Measurements from ENCODE around the gene XRCC3.

Gene XRCC3

GRCh38 chr14:103688906-103689902, 26.0 kb downstream of the XRCC3 start:
- no peak overlapping the region for H3K4me3 ChIP-seq (ENCODE audit: low read depth, low read length)
- peaks cover 53 to 68% of the 10 kb centered on the region in 2 experiments for H3K36me3 ChIP-seq (ENCODE audit: control insufficient read depth in 1 of 2, insufficient read depth in 2 of 2, low read length in 2 of 2)
- H2AFZ ChIP-seq (ENCODE audit: insufficient read depth, low read length, poor library complexity) = no peak overlapping the region
- H2BK12ac ChIP-seq (ENCODE audit: low read length) = no peak overlapping the region
- H3K4me1 ChIP-seq (ENCODE audit: control insufficient read depth in 1 of 2, insufficient read depth in 2 of 2, low read length in 2 of 2) = peaks cover 4% of the 10 kb centered on the region in 2 experiments
- no peak overlapping the region for H2BK5ac ChIP-seq (ENCODE audit: low read depth, low read length, poor library complexity)
- no peaks in the 10 kb centered on the region for H3K79me2 ChIP-seq (ENCODE audit: control insufficient read depth, insufficient read depth, low read length, poor library complexity)
- H4K8ac ChIP-seq (ENCODE audit: low read depth, low read length) = no peak overlapping the region
- H3K9me3 ChIP-seq (ENCODE audit: insufficient read depth, low read depth, low read length) = no peaks in the 10 kb centered on the region
- no peak overlapping the region for H4K91ac ChIP-seq (ENCODE audit: low read depth, low read length)
- no peak overlapping the region for H3K14ac ChIP-seq (ENCODE audit: low read length)
- H3K4me2 ChIP-seq (ENCODE audit: low read length) = no peak overlapping the region
- H3K23ac ChIP-seq (ENCODE audit: low read length) = no peak overlapping the region
- no peaks in the 10 kb centered on the region for H3K79me1 ChIP-seq (ENCODE audit: low read length)
- H3K27ac ChIP-seq (ENCODE audit: low read depth, low read length) = no peak overlapping the region
- H3K9ac ChIP-seq (ENCODE audit: low read length) = no peak overlapping the region
- no peak overlapping the region for H4K12ac ChIP-seq (ENCODE audit: low read depth, low read length)
- 100% methylated on average over 5 of the region's 16 CpGs for WGBS (ENCODE audit: extremely low coverage, insufficient coverage, insufficient read length)
- H2BK120ac ChIP-seq (ENCODE audit: insufficient read depth, low read length, poor library complexity) = no peak overlapping the region
- H3K4ac ChIP-seq (ENCODE audit: low read depth, low read length) = no peak overlapping the region
- no peak overlapping the region for H2AK5ac ChIP-seq (ENCODE audit: low read length)
- no peak for DNase-seq
- no peaks in the 10 kb centered on the region for H3K27me3 ChIP-seq (ENCODE audit: insufficient read depth, low read length)
- no peak overlapping the region for H3K18ac ChIP-seq (ENCODE audit: low read length)

GRCh38 chr14:103688441-103688840, 26.8 kb downstream of the XRCC3 start:
- Histone ChIP-seq H3K23ac (ENCODE audit: low read length) (no peak overlapping the region), H3K9me3 (ENCODE audit: insufficient read depth, low read depth, low read length) (no peaks in the 10 kb centered on the region), H4K91ac (ENCODE audit: low read depth, low read length) (no peak overlapping the region), H3K36me3 (ENCODE audit: control insufficient read depth in 1 of 2, insufficient read depth in 2 of 2, low read length in 2 of 2) (peaks cover 50 to 65% of the 10 kb centered on the region in 2 experiments), H2BK12ac (ENCODE audit: low read length) (no peak overlapping the region), H3K4ac (ENCODE audit: low read depth, low read length) (no peak overlapping the region), H3K9ac (ENCODE audit: low read length) (no peak overlapping the region), H2AK5ac (ENCODE audit: low read length) (no peak overlapping the region), H4K12ac (ENCODE audit: low read depth, low read length) (no peak overlapping the region), H3K27me3 (ENCODE audit: insufficient read depth, low read length) (no peaks in the 10 kb centered on the region), H4K8ac (ENCODE audit: low read depth, low read length) (no peak overlapping the region), H3K79me1 (ENCODE audit: low read length) (no peaks in the 10 kb centered on the region), H3K4me1 (ENCODE audit: control insufficient read depth in 1 of 2, insufficient read depth in 2 of 2, low read length in 2 of 2) (peaks cover 4% of the 10 kb centered on the region in 2 experiments), H3K4me2 (ENCODE audit: low read length) (no peak overlapping the region), H3K4me3 (ENCODE audit: low read depth, low read length) (no peak overlapping the region), H3K14ac (ENCODE audit: low read length) (no peak overlapping the region), H3K79me2 (ENCODE audit: control insufficient read depth, insufficient read depth, low read length, poor library complexity) (no peaks in the 10 kb centered on the region), H3K27ac (ENCODE audit: low read depth, low read length) (no peak overlapping the region), H2BK120ac (ENCODE audit: insufficient read depth, low read length, poor library complexity) (no peak overlapping the region), H2BK5ac (ENCODE audit: low read depth, low read length, poor library complexity) (no peak overlapping the region), H2AFZ (ENCODE audit: insufficient read depth, low read length, poor library complexity) (no peak overlapping the region), H3K18ac (ENCODE audit: low read length) (no peak overlapping the region)
- no peak for DNase-seq
- no CpG with 5 or more reads among the region's 5 CpGs for WGBS (ENCODE audit: extremely low coverage, insufficient coverage, insufficient read length)

GRCh38 chr14:103687712-103688111, 27.5 kb downstream of the XRCC3 start:
- H3K36me3 ChIP-seq (ENCODE audit: control insufficient read depth in 1 of 2, insufficient read depth in 2 of 2, low read length in 2 of 2) = peaks cover 49 to 65% of the 10 kb centered on the region in 2 experiments
- WGBS (ENCODE audit: extremely low coverage, insufficient coverage, insufficient read length) = no CpG with 5 or more reads among the region's 4 CpGs
- no peak overlapping the region for H3K27ac ChIP-seq (ENCODE audit: low read depth, low read length)

GRCh38 chr14:103686831-103687485, 28.3 kb downstream of the XRCC3 start:
- Histone ChIP-seq H3K9me3 (ENCODE audit: insufficient read depth, low read depth, low read length) (no peaks in the 10 kb centered on the region), H3K14ac (ENCODE audit: low read length) (no peak overlapping the region), H3K27ac (ENCODE audit: low read depth, low read length) (no peak overlapping the region), H4K12ac (ENCODE audit: low read depth, low read length) (peak overlapping the region; percentile 26), H3K9ac (ENCODE audit: low read length) (peak overlapping the region; percentile 9), H4K91ac (ENCODE audit: low read depth, low read length) (no peak overlapping the region), H3K27me3 (ENCODE audit: insufficient read depth, low read length) (no peaks in the 10 kb centered on the region), H3K79me1 (ENCODE audit: low read length) (no peaks in the 10 kb centered on the region), H4K8ac (ENCODE audit: low read depth, low read length) (no peak overlapping the region), H3K4ac (ENCODE audit: low read depth, low read length) (no peak overlapping the region), H2BK120ac (ENCODE audit: insufficient read depth, low read length, poor library complexity) (no peak overlapping the region), H2BK5ac (ENCODE audit: low read depth, low read length, poor library complexity) (no peak overlapping the region), H3K18ac (ENCODE audit: low read length) (no peak overlapping the region), H2AFZ (ENCODE audit: insufficient read depth, low read length, poor library complexity) (no peak overlapping the region), H2AK5ac (ENCODE audit: low read length) (no peak overlapping the region), H3K4me2 (ENCODE audit: low read length) (no peak overlapping the region), H3K4me3 (ENCODE audit: low read depth, low read length) (no peak overlapping the region), H3K36me3 (ENCODE audit: control insufficient read depth in 1 of 2, insufficient read depth in 2 of 2, low read length in 2 of 2) (peaks cover 48 to 66% of the 10 kb centered on the region in 2 experiments), H2BK12ac (ENCODE audit: low read length) (no peak overlapping the region), H3K4me1 (ENCODE audit: control insufficient read depth in 1 of 2, insufficient read depth in 2 of 2, low read length in 2 of 2) (peaks cover 4% of the 10 kb centered on the region in 2 experiments), H3K79me2 (ENCODE audit: control insufficient read depth, insufficient read depth, low read length, poor library complexity) (no peaks in the 10 kb centered on the region), H3K23ac (ENCODE audit: low read length) (no peak overlapping the region)
- WGBS (ENCODE audit: extremely low coverage, insufficient coverage, insufficient read length) = no CpG with 5 or more reads among the region's 19 CpGs
- peak; percentile 69 to 93 for DNase-seq

More at GRCh38 chr14:103687712-103688111, 27.5 kb downstream of the XRCC3 start:
- no peak overlapping the region for H3K23ac ChIP-seq (ENCODE audit: low read length)
- no peak overlapping the region for H3K14ac ChIP-seq (ENCODE audit: low read length)
- H3K79me2 ChIP-seq (ENCODE audit: control insufficient read depth, insufficient read depth, low read length, poor library complexity) = no peaks in the 10 kb centered on the region
- H3K9me3 ChIP-seq (ENCODE audit: insufficient read depth, low read depth, low read length) = no peaks in the 10 kb centered on the region
- no peak overlapping the region for H2BK120ac ChIP-seq (ENCODE audit: insufficient read depth, low read length, poor library complexity)
- H2AFZ ChIP-seq (ENCODE audit: insufficient read depth, low read length, poor library complexity) = no peak overlapping the region
- no peak overlapping the region for H2AK5ac ChIP-seq (ENCODE audit: low read length)
- no peak overlapping the region for H4K12ac ChIP-seq (ENCODE audit: low read depth, low read length)
- H2BK5ac ChIP-seq (ENCODE audit: low read depth, low read length, poor library complexity) = no peak overlapping the region
- no peak overlapping the region for H3K18ac ChIP-seq (ENCODE audit: low read length)
- H3K79me1 ChIP-seq (ENCODE audit: low read length) = no peaks in the 10 kb centered on the region
- H4K91ac ChIP-seq (ENCODE audit: low read depth, low read length) = no peak overlapping the region
- no peak overlapping the region for H3K4me3 ChIP-seq (ENCODE audit: low read depth, low read length)
- H3K4me1 ChIP-seq (ENCODE audit: control insufficient read depth in 1 of 2, insufficient read depth in 2 of 2, low read length in 2 of 2) = peaks cover 4% of the 10 kb centered on the region in 2 experiments
- DNase-seq = no peak
- no peak overlapping the region for H2BK12ac ChIP-seq (ENCODE audit: low read length)
- H3K9ac ChIP-seq (ENCODE audit: low read length) = no peak overlapping the region
- no peak overlapping the region for H3K4ac ChIP-seq (ENCODE audit: low read depth, low read length)
- no peak overlapping the region for H3K4me2 ChIP-seq (ENCODE audit: low read length)
- H4K8ac ChIP-seq (ENCODE audit: low read depth, low read length) = no peak overlapping the region
- H3K27me3 ChIP-seq (ENCODE audit: insufficient read depth, low read length) = no peaks in the 10 kb centered on the region
